ENCODE measurements around the gene IGSF9B.

IGSF9B gene

GRCh38 chr11:133940034-133940433, 16.7 kb downstream of the IGSF9B start:
- TF ChIP-seq CTCF (IDR thresholded peaks at IDR 0.05; ENCODE audit: low read length, missing control alignments) = no peak
- no peak overlapping the region for H3K4me3 ChIP-seq (replicated peaks; ENCODE audit: low read depth, low read length)
- DNase-seq (ENCODE audit: low read depth) = no peak

DNA sequence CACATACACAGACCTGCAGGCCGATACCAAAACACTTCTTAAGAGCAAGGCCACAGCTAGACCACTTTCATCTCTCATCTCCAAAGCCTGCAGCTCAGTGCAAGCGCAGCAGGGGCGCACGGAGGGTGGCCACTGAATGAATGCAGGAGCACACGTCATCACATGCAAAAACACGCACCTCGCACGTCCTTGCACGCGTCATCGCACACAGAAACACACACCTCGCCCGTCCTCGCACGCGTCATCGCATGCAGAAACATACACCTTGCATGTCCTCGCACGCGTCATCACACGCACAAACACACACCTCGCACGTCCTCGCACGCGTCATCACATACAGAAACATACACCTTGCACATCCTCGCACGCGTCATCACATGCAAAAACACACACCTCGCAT, 17.2 kb downstream of the IGSF9B start:
- no peak for DNase-seq (ENCODE audit: low read depth)
- H3K4me3 ChIP-seq (replicated peaks; ENCODE audit: low read depth, low read length) = no peak overlapping the region
- TF ChIP-seq CTCF (IDR thresholded peaks at IDR 0.05; ENCODE audit: low read length, missing control alignments) = no peak

- H3K4me3 ChIP-seq (replicated peaks; ENCODE audit: low read depth, low read length) = no peak overlapping the region
- no peak for TF ChIP-seq CTCF (IDR thresholded peaks at IDR 0.05; ENCODE audit: low read length, missing control alignments)
- no peak for DNase-seq (ENCODE audit: low read depth)
These were observed 18.6 kb downstream of the IGSF9B start for GRCh38 chr11:133938166-133938565.

GRCh38 chr11:133937468-133937867, 19.3 kb downstream of the IGSF9B start:
- H3K4me3 ChIP-seq (replicated peaks; ENCODE audit: low read depth, low read length) = no peak overlapping the region
- DNase-seq (ENCODE audit: low read depth) = no peak
- TF ChIP-seq CTCF (IDR thresholded peaks at IDR 0.05; ENCODE audit: low read length, missing control alignments) = no peak

- no peak overlapping the region for H3K4me3 ChIP-seq (replicated peaks; ENCODE audit: low read depth, low read length)
- no peak for DNase-seq (ENCODE audit: low read depth)
- TF ChIP-seq CTCF (IDR thresholded peaks at IDR 0.05; ENCODE audit: low read length, missing control alignments) = no peak
These were observed 19.8 kb downstream of the IGSF9B start for GRCh38 chr11:133937015-133937414.

DNA sequence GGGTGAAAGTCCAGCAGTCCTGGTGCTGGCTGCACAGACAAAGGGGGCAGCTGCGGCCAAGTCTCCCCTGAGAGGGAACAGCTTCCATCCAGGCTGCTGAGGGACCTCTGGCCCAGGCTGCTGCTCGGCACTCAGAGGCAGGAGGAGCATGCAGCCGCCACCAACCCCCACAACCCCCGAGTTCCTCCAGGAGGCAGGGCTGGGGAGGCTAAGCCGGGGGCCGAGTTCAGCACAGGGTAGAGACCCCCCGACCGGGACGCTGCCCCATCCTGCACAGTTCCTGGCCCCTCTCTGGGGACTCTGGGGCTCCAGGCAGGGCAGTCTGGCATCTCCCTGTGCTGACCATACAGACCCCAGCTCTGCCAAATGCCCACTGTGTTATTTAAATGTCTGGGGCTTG, 20.2 kb downstream of the IGSF9B start:
- TF ChIP-seq CTCF (IDR thresholded peaks at IDR 0.05; ENCODE audit: low read length, missing control alignments) = no peak
- no peak for DNase-seq (ENCODE audit: low read depth)
- no peak overlapping the region for H3K4me3 ChIP-seq (replicated peaks; ENCODE audit: low read depth, low read length)

DNA sequence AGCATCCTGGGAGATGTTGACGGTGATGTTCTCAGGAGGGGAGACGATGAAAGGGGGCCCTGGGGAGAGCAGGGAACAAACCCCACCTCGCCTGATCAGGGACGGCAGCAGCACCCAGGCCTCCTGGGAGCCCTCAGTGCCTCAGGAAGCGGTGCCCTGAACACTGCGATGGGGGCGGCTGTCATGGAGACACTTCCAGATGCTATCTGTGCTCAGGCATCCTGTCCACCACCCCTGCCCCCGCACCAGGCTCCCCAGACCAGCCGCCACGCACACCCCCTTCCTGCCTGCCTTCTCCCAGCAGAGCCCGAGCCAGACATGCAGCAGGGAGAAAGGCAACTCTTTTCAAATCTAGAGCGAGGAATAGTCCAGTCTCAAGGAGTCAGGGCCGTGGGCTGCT, 20.6 kb downstream of the IGSF9B start:
- DNase-seq (ENCODE audit: low read depth) = no peak
- TF ChIP-seq CTCF (IDR thresholded peaks at IDR 0.05; ENCODE audit: low read length, missing control alignments) = no peak
- no peak overlapping the region for H3K4me3 ChIP-seq (replicated peaks; ENCODE audit: low read depth, low read length)
